A673 (cell line): ENCODE data around the gene CTDSP2.

Source experiments
- CTCF ChIP-seq: fragments of 300-800, 200-600 bp; sonication (generic); conservative IDR thresholded peaks from 2 replicates; pipeline ENCODE4 v1.5.1; 2017; ENCODE audit warnings: low read depth, mild to moderate bottlenecking, antibody characterized with exemption, low read length, moderate library complexity, mixed read lengths
- EZH2 ChIP-seq: fragments of 200-600 bp; sonication (generic); IDR thresholded peaks from 2 replicates; pipeline ENCODE4 v1.6.1; 2017; ENCODE audit warnings: borderline replicate concordance, low read depth, mild to moderate bottlenecking, mixed read lengths, antibody characterized with exemption, low read length; ENCODE audit not compliant: poor library complexity, severe bottlenecking

- TF ChIP-seq CTCF (no peak), EZH2 (no peak)
These were observed 35.3 kb downstream of the CTDSP2 start for GRCh38 chr12:57811028-57811755.
